Mesothelial cell of epicardium (in vitro differentiated cells): ENCODE measurements around the gene SYT8. TPM values are rescaled to one million over a fixed set of nuclear protein-coding genes. Genes with fewer than 3 reads are reported as not detected.
A peak's percentile ranks its signal among the peaks of the same experiment; 100 is the strongest.

Experiments used
- DNase-seq, 2 experiments: peaks; one replicate each; pipeline ENCODE4 v3.0.0; 2021; ENCODE audit warnings: low spot score in 2 of 2; ENCODE audit not compliant: unreplicated experiment in 2 of 2
- H3K27ac Mint-ChIP-seq: 2 replicates; pipeline ENCODE4 v1.8.0; 2021; ENCODE audit warnings: mixed read lengths
- H3K27me3 Mint-ChIP-seq: 2 replicates; pipeline ENCODE4 v1.8.0; 2021; ENCODE audit warnings: low read depth, mixed read lengths
- H3K36me3 Mint-ChIP-seq: 2 replicates; pipeline ENCODE4 v1.8.0; 2021; ENCODE audit warnings: mixed read lengths
- H3K4me1 Mint-ChIP-seq: 2 replicates; pipeline ENCODE4 v1.8.0; 2021; ENCODE audit warnings: mixed read lengths
- H3K4me3 Mint-ChIP-seq: 2 replicates; pipeline ENCODE4 v1.8.0; 2021; ENCODE audit warnings: mild to moderate bottlenecking, moderate library complexity, mixed read lengths
- H3K9me3 Mint-ChIP-seq: 2 replicates; pipeline ENCODE4 v1.8.0; 2021; ENCODE audit warnings: mixed read lengths
- CTCF ChIP-seq: fragments of 200-600 bp; sonication (generic); IDR thresholded peaks from one replicate; pipeline ENCODE4 v1.5.0; 2021; ENCODE audit warnings: antibody characterized with exemption; ENCODE audit not compliant: unreplicated experiment
- total RNA-seq: library from RNA; stranded (reverse); gene quantifications from 3 replicates; pipeline ENCODE4 v1.2.1, GENCODE V29; 2021

The SYT8 gene
- 1.2 to 2.1 TPM (median 1.9 TPM) in 3 replicates for total RNA-seq

- peak within 1 kb of the TSS; percentile 87 for H3K27ac Mint-ChIP-seq
Measured at GRCh38 chr11:1834779-1835670, at the start of gene SYT8. Gene SYT8, plus strand, starts transcription at chr11:1834990. Its CDS starts 116 bp downstream, at chr11:1835106.

GRCh38 chr11:1785749-1786413 is 48.9 kb upstream of the SYT8 start:
- H3K36me3 Mint-ChIP-seq: no peaks in the 10 kb centered on the region
- no peaks in the 10 kb centered on the region for H3K4me1 Mint-ChIP-seq
- peaks cover 18% of the 10 kb centered on the region for H3K9me3 Mint-ChIP-seq
- H3K27me3 Mint-ChIP-seq: peaks cover 25% of the 10 kb centered on the region
- no peak for TF ChIP-seq CTCF
- DNase-seq: no peak
- H3K27ac Mint-ChIP-seq: no peak overlapping the region
- H3K4me3 Mint-ChIP-seq: no peak overlapping the region

More at GRCh38 chr11:1834779-1835670, at the start of gene SYT8:
- DNase-seq: no peak
- no peaks in the 10 kb centered on the region for H3K27me3 Mint-ChIP-seq
- no peaks in the 10 kb centered on the region for H3K9me3 Mint-ChIP-seq
- peaks cover 33% of the 10 kb centered on the region for H3K4me1 Mint-ChIP-seq
- no peak within 1 kb of the TSS for H3K4me3 Mint-ChIP-seq
- TF ChIP-seq CTCF: no peak
- no peaks in the 10 kb centered on the region for H3K36me3 Mint-ChIP-seq

GRCh38 chr11:1786466-1786865 is 48.3 kb upstream of the SYT8 start:
- H3K4me3 Mint-ChIP-seq: no peak overlapping the region
- no peak for DNase-seq
- no peaks in the 10 kb centered on the region for H3K4me1 Mint-ChIP-seq
- no peak for TF ChIP-seq CTCF
- peaks cover 18% of the 10 kb centered on the region for H3K9me3 Mint-ChIP-seq
- H3K27me3 Mint-ChIP-seq: peaks cover 30% of the 10 kb centered on the region
- H3K36me3 Mint-ChIP-seq: no peaks in the 10 kb centered on the region
- H3K27ac Mint-ChIP-seq: no peak overlapping the region

GRCh38 chr11:1791912-1792311 is 42.9 kb upstream of the SYT8 start:
- Mint-ChIP-seq H3K27me3 (peaks cover 41% of the 10 kb centered on the region), H3K27ac (no peak overlapping the region), H3K4me3 (no peak overlapping the region), H3K4me1 (peaks cover 8% of the 10 kb centered on the region), H3K9me3 (peaks cover 7% of the 10 kb centered on the region), H3K36me3 (no peaks in the 10 kb centered on the region)
- DNase-seq: no peak
- no peak for TF ChIP-seq CTCF

GRCh38 chr11:1792461-1792860 is 42.3 kb upstream of the SYT8 start:
- Mint-ChIP-seq H3K36me3 (no peaks in the 10 kb centered on the region), H3K27ac (no peak overlapping the region), H3K4me3 (no peak overlapping the region), H3K27me3 (peaks cover 41% of the 10 kb centered on the region), H3K9me3 (peaks cover 5% of the 10 kb centered on the region), H3K4me1 (peaks cover 8% of the 10 kb centered on the region)
- no peak for DNase-seq
- TF ChIP-seq CTCF: no peak
